ENCODE data around the gene SURF2.

DNA sequence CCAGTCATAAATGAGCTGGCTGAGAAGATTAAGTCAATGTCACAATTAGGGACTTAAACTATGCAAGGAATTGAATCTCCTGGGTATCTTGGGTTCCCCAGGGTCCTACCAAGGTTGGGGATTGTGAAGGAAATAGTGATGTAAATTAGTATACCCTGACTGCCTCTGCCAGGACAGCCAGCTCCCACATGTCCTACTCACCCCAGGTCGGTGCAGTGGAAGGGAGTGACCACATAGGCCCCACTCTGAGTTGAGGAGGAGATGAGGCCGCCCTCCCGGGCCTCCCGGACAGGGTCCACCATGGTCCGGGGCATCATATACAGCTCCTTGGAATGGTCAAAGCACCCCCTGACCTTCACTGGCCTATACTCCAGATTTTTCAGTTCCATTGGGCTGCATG, 2.8 kb upstream of the SURF2 start:
- TF ChIP-seq EP300 (IDR thresholded peaks at IDR 0.05; ENCODE audit: low read depth) (no peak), POLR2A (IDR thresholded peaks at IDR 0.05) (no peak), POLR2AphosphoS5 (IDR thresholded peaks at IDR 0.05) (no peak)
- TF ChIP-seq, protein P1, sequence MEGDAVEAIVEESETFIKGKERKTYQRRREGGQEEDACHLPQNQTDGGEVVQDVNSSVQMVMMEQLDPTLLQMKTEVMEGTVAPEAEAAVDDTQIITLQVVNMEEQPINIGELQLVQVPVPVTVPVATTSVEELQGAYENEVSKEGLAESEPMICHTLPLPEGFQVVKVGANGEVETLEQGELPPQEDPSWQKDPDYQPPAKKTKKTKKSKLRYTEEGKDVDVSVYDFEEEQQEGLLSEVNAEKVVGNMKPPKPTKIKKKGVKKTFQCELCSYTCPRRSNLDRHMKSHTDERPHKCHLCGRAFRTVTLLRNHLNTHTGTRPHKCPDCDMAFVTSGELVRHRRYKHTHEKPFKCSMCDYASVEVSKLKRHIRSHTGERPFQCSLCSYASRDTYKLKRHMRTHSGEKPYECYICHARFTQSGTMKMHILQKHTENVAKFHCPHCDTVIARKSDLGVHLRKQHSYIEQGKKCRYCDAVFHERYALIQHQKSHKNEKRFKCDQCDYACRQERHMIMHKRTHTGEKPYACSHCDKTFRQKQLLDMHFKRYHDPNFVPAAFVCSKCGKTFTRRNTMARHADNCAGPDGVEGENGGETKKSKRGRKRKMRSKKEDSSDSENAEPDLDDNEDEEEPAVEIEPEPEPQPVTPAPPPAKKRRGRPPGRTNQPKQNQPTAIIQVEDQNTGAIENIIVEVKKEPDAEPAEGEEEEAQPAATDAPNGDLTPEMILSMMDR (IDR thresholded peaks at IDR 0.05), result no peak
